Measurements from ENCODE around the gene HOXB9. TPM values are rescaled to one million over a fixed set of nuclear protein-coding genes. Genes with fewer than 3 reads are reported as not detected.

The HOXB9 gene
- total RNA-seq, 1 donor from 2014 or later: 0.11 TPM

- Histone ChIP-seq H4K20me1 (ENCODE audit: insufficient read depth, low read length) (no peaks in the 10 kb centered on the region), H3K79me2 (ENCODE audit: insufficient read depth, low read length) (peaks cover 79% of the 10 kb centered on the region), H3K27ac (ENCODE audit: low read depth, low read length) (peak overlapping the region; percentile 77), H3K4me1 (ENCODE audit: insufficient read depth, low read length) (peaks cover 26% of the 10 kb centered on the region), H3K9me3 (ENCODE audit: insufficient read depth, low read depth, low read length) (no peaks in the 10 kb centered on the region), H3K27me3 (ENCODE audit: insufficient read depth, low read length) (peaks cover 91% of the 10 kb centered on the region), H3K36me3 (ENCODE audit: insufficient read depth, low read length) (no peaks in the 10 kb centered on the region), H3K4me2 (ENCODE audit: low read length) (peak overlapping the region; percentile 80), H3K4me3 (ENCODE audit: insufficient read depth, low read depth, low read length) (peak overlapping the region; percentile 34), H2AFZ (ENCODE audit: low read depth, low read length) (no peak overlapping the region), H3K9ac (ENCODE audit: low read length) (peak overlapping the region; percentile 82)
- FAIRE-seq (no peak), DNase-seq (ENCODE audit: low read depth) (peak; percentile 83)
- peaks cover 20% of the 10 kb centered on the region for H3K9me3 Mint-ChIP-seq (ENCODE audit: unreplicated experiment)
- H3K4me3 Mint-ChIP-seq (ENCODE audit: unreplicated experiment): no peak overlapping the region
- H3K27me3 Mint-ChIP-seq (ENCODE audit: low read depth, unreplicated experiment): peaks cover 42% of the 10 kb centered on the region
- H3K4me1 Mint-ChIP-seq (ENCODE audit: low read depth, unreplicated experiment): no peaks in the 10 kb centered on the region
- H3K36me3 Mint-ChIP-seq (ENCODE audit: low read depth, unreplicated experiment): peaks cover 3% of the 10 kb centered on the region
- TF ChIP-seq EZH2 (IDR thresholded peaks at IDR 0.05; ENCODE audit: insufficient read depth, low read length): no peak
- no peak for TF ChIP-seq CTCF (IDR thresholded peaks at IDR 0.05; ENCODE audit: insufficient read depth, low read depth, low read length)
- no peak overlapping the region for H3K27ac Mint-ChIP-seq (ENCODE audit: unreplicated experiment)
These were observed 51.0 kb downstream of the HOXB9 start for GRCh38 chr17:48575066-48575582.

- H3K4me3 ChIP-seq (ENCODE audit: insufficient read depth, low read depth, low read length): peak overlapping the region; percentile 34
- peaks cover 81% of the 10 kb centered on the region for H3K79me2 ChIP-seq (ENCODE audit: insufficient read depth, low read length)
- H3K36me3 ChIP-seq (ENCODE audit: insufficient read depth, low read length): no peaks in the 10 kb centered on the region
- peak overlapping the region; percentile 80 for H3K4me2 ChIP-seq (ENCODE audit: low read length)
- FAIRE-seq (no peak), DNase-seq (ENCODE audit: low read depth) (no peak)
- H4K20me1 ChIP-seq (ENCODE audit: insufficient read depth, low read length): no peaks in the 10 kb centered on the region
- H3K4me1 Mint-ChIP-seq (ENCODE audit: low read depth, unreplicated experiment): no peaks in the 10 kb centered on the region
- peaks cover 38% of the 10 kb centered on the region for H3K27me3 Mint-ChIP-seq (ENCODE audit: low read depth, unreplicated experiment)
- H3K9me3 ChIP-seq (ENCODE audit: insufficient read depth, low read depth, low read length): no peaks in the 10 kb centered on the region
- H2AFZ ChIP-seq (ENCODE audit: low read depth, low read length): no peak overlapping the region
- peaks cover 19% of the 10 kb centered on the region for H3K9me3 Mint-ChIP-seq (ENCODE audit: unreplicated experiment)
- no peak overlapping the region for H3K27ac Mint-ChIP-seq (ENCODE audit: unreplicated experiment)
- TF ChIP-seq EZH2 (IDR thresholded peaks at IDR 0.05; ENCODE audit: insufficient read depth, low read length) (no peak), CTCF (IDR thresholded peaks at IDR 0.05; ENCODE audit: insufficient read depth, low read depth, low read length) (no peak)
- peaks cover 31% of the 10 kb centered on the region for H3K4me1 ChIP-seq (ENCODE audit: insufficient read depth, low read length)
- H3K4me3 Mint-ChIP-seq (ENCODE audit: unreplicated experiment): no peak overlapping the region
- peaks cover 3% of the 10 kb centered on the region for H3K36me3 Mint-ChIP-seq (ENCODE audit: low read depth, unreplicated experiment)
- peaks cover 91% of the 10 kb centered on the region for H3K27me3 ChIP-seq (ENCODE audit: insufficient read depth, low read length)
- H3K9ac ChIP-seq (ENCODE audit: low read length): peak overlapping the region; percentile 82
- H3K27ac ChIP-seq (ENCODE audit: low read depth, low read length): peak overlapping the region; percentile 77
These were observed 51.6 kb downstream of the HOXB9 start for GRCh38 chr17:48574505-48575065.

- Histone ChIP-seq H3K4me1 (ENCODE audit: insufficient read depth, low read length) (peaks cover 34% of the 10 kb centered on the region), H3K79me2 (ENCODE audit: insufficient read depth, low read length) (peaks cover 84% of the 10 kb centered on the region), H3K27ac (ENCODE audit: low read depth, low read length) (peak overlapping the region; percentile 77), H3K36me3 (ENCODE audit: insufficient read depth, low read length) (no peaks in the 10 kb centered on the region), H3K9ac (ENCODE audit: low read length) (peak overlapping the region; percentile 82), H2AFZ (ENCODE audit: low read depth, low read length) (no peak overlapping the region), H3K9me3 (ENCODE audit: insufficient read depth, low read depth, low read length) (no peaks in the 10 kb centered on the region), H3K27me3 (ENCODE audit: insufficient read depth, low read length) (peaks cover 94% of the 10 kb centered on the region), H3K4me2 (ENCODE audit: low read length) (peak overlapping the region; percentile 80), H3K4me3 (ENCODE audit: insufficient read depth, low read depth, low read length) (peak overlapping the region; percentile 11), H4K20me1 (ENCODE audit: insufficient read depth, low read length) (no peaks in the 10 kb centered on the region)
- H3K9me3 Mint-ChIP-seq (ENCODE audit: unreplicated experiment): peaks cover 13% of the 10 kb centered on the region
- FAIRE-seq: no peak
- peaks cover 16% of the 10 kb centered on the region for H3K27me3 Mint-ChIP-seq (ENCODE audit: low read depth, unreplicated experiment)
- no peaks in the 10 kb centered on the region for H3K36me3 Mint-ChIP-seq (ENCODE audit: low read depth, unreplicated experiment)
- no peak for TF ChIP-seq EZH2 (IDR thresholded peaks at IDR 0.05; ENCODE audit: insufficient read depth, low read length)
- no peak for TF ChIP-seq CTCF (IDR thresholded peaks at IDR 0.05; ENCODE audit: insufficient read depth, low read depth, low read length)
- no peak for DNase-seq (ENCODE audit: low read depth)
- H3K27ac Mint-ChIP-seq (ENCODE audit: unreplicated experiment): no peak overlapping the region
- H3K4me1 Mint-ChIP-seq (ENCODE audit: low read depth, unreplicated experiment): no peaks in the 10 kb centered on the region
- H3K4me3 Mint-ChIP-seq (ENCODE audit: unreplicated experiment): no peak overlapping the region
These were observed 54.2 kb downstream of the HOXB9 start for GRCh38 chr17:48571826-48572417.

All from astrocyte (in vitro differentiated cells and primary cell).